RCC 7860 (cell line): Measurements from ENCODE around the gene TUBB1.

Experiments used
- DNase-seq: peaks from one replicate; pipeline ENCODE4 v3.0.0-alpha.2; 2015; ENCODE audit warnings: low spot score
- FAIRE-seq: peaks from 2 replicates; lab custom pipeline; 2012; peaks lifted over from hg19 to GRCh38; lab: Jason Lieb, UNC

Gene TUBB1

GRCh38 chr20:58988565-58988882 lies 30.7 kb upstream of the TUBB1 start:
- FAIRE-seq (no peak), DNase-seq (no peak)

GRCh38 chr20:58989196-58989595 lies 30.0 kb upstream of the TUBB1 start:
- DNase-seq, result no peak
- no peak for FAIRE-seq

- FAIRE-seq (no peak), DNase-seq (no peak)
These were observed 28.4 kb upstream of the TUBB1 start for GRCh38 chr20:58990651-58991445.

GRCh38 chr20:58991715-58992114 lies 27.5 kb upstream of the TUBB1 start:
- FAIRE-seq (no peak), DNase-seq (no peak)

GRCh38 chr20:58992911-58993310 lies 26.3 kb upstream of the TUBB1 start:
- FAIRE-seq (no peak), DNase-seq (no peak)

- no peak for FAIRE-seq
- no peak for DNase-seq
These were observed 25.6 kb upstream of the TUBB1 start for GRCh38 chr20:58993332-58994248.

GRCh38 chr20:58994390-58995159 lies 24.7 kb upstream of the TUBB1 start:
- FAIRE-seq (no peak), DNase-seq (no peak)

GRCh38 chr20:58995461-58996225 lies 23.6 kb upstream of the TUBB1 start:
- FAIRE-seq (no peak), DNase-seq (peak; percentile 48)

GRCh38 chr20:58996226-58996611 lies 23.0 kb upstream of the TUBB1 start:
- no peak for DNase-seq
- no peak for FAIRE-seq

GRCh38 chr20:58997141-58997770 lies 22.0 kb upstream of the TUBB1 start:
- FAIRE-seq, result no peak
- no peak for DNase-seq

GRCh38 chr20:58998656-58999055 lies 20.6 kb upstream of the TUBB1 start:
- DNase-seq (no peak), FAIRE-seq (no peak)

- DNase-seq, result no peak
- no peak for FAIRE-seq
These were observed 18.9 kb upstream of the TUBB1 start for GRCh38 chr20:59000326-59000725.

GRCh38 chr20:59001068-59001448 lies 18.2 kb upstream of the TUBB1 start:
- no peak for FAIRE-seq
- no peak for DNase-seq

- DNase-seq (no peak), FAIRE-seq (no peak)
These were observed 17.6 kb upstream of the TUBB1 start for GRCh38 chr20:59001449-59002171.

- FAIRE-seq (no peak), DNase-seq (no peak)
These were observed 16.8 kb upstream of the TUBB1 start for GRCh38 chr20:59002388-59002787.

GRCh38 chr20:59002874-59003399 lies 16.3 kb upstream of the TUBB1 start:
- DNase-seq (no peak), FAIRE-seq (no peak)

GRCh38 chr20:59003836-59004492 lies 15.3 kb upstream of the TUBB1 start:
- FAIRE-seq, result no peak
- no peak for DNase-seq

GRCh38 chr20:59004493-59004762 lies 14.8 kb upstream of the TUBB1 start:
- DNase-seq, result no peak
- FAIRE-seq, result no peak
